HCT116 (cell line): ENCODE results near the gene MAML1.

Experiments
- EZH2 ChIP-seq: fragments of 200-600 bp; sonication (generic); IDR thresholded peaks from 2 replicates; pipeline ENCODE4 v1.6.1; 2017; ENCODE audit warnings: antibody characterized with exemption, mixed run types
- EZH2phosphoT487 ChIP-seq: fragments of 200-600 bp; IDR thresholded peaks from 2 replicates; pipeline ENCODE4 v1.6.1; 2018; ENCODE audit warnings: antibody characterized with exemption, borderline replicate concordance
- RAD21 ChIP-seq: IDR thresholded peaks from 2 replicates; pipeline ENCODE4 v1.6.1; 2012; ENCODE audit warnings: low read depth, mild to moderate bottlenecking
- SIN3A ChIP-seq: IDR thresholded peaks from 2 replicates; pipeline ENCODE4 v1.6.1; 2012; ENCODE audit warnings: low read depth
- ZFX ChIP-seq: fragments of 450-650 bp; IDR thresholded peaks from 2 replicates; pipeline ENCODE4 v1.6.1; 2017
- ZNF274 ChIP-seq: fragments of 200-500 bp; sonication (Bioruptor generic); IDR thresholded peaks from 2 replicates; pipeline ENCODE4 v1.6.1; 2014; ENCODE audit warnings: mild to moderate bottlenecking, low read depth, low read length, inconsistent platforms
- TF ChIP-seq, protein P1 (sequence below): IDR thresholded peaks from 2 replicates; pipeline ENCODE4 v1.6.1; 2012
- TF ChIP-seq, protein P2 (sequence below), 3 experiments: fragments of 200-600 bp in 1 of 3; sonication (generic) in 1 of 3; IDR thresholded peaks in 2 of 3; conservative IDR thresholded peaks in 1 of 3; 2 replicates each; pipeline ENCODE4 v1.5.1; 2012 to 2017; ENCODE audit warnings: low read depth in 2 of 3, low read length in 2 of 3, antibody characterized with exemption in 1 of 3, borderline replicate concordance in 1 of 3, control low read depth in 1 of 3, mild to moderate bottlenecking in 1 of 3, mixed read lengths in 1 of 3, mixed run types in 1 of 3, moderate library complexity in 1 of 3; ENCODE audit not compliant: insufficient read depth in 1 of 3

DNA sequence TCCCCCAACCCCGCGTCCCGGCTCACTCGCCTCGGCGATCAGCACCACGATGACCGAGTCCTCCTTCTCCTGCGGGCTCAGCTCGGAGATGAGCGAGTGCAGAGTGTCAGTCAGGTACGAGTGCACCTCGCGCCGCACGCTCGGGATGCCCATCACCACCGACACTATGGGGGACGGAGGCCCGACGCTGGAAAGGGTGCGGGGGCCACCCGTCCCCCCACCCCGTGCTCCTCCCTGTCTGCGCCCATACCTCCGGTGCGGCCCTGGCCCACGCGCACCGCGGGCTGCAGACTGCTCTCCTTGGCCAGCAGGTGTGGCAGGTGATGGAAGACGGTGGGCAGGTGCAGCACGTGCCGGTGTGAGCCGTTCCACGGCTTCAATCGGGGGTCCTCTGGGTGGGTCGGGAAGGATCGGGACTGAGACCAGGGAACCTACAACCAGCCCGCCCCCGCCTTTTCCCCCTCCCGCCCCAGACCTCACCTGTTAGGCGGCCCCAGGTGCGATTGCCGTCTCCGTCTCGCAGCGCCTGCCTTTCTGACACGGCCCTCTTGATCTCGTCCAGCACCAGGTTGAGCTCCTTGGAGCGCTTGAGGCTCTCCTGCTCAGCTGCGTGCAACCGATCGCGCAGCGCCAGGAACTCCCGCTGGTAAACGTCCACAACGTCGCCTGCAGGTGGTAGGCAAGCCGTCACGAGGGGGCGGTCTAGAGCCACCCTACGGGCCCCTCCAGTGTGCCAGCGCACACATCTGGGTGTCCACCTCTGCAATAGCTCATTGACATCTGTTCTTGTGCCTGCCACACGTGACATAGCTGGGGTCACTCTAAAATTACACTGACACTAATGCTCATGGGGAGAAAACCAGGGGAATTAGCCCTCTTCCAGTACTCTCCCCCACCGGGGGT lies 68.9 kb downstream of the MAML1 start:
- TF ChIP-seq ZNF274: no peak
- no peak for TF ChIP-seq RAD21
- TF ChIP-seq, protein P1, sequence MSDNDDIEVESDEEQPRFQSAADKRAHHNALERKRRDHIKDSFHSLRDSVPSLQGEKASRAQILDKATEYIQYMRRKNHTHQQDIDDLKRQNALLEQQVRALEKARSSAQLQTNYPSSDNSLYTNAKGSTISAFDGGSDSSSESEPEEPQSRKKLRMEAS: no peak
- no peak for TF ChIP-seq SIN3A
- no peak for TF ChIP-seq EZH2phosphoT487
- TF ChIP-seq, protein P2, sequence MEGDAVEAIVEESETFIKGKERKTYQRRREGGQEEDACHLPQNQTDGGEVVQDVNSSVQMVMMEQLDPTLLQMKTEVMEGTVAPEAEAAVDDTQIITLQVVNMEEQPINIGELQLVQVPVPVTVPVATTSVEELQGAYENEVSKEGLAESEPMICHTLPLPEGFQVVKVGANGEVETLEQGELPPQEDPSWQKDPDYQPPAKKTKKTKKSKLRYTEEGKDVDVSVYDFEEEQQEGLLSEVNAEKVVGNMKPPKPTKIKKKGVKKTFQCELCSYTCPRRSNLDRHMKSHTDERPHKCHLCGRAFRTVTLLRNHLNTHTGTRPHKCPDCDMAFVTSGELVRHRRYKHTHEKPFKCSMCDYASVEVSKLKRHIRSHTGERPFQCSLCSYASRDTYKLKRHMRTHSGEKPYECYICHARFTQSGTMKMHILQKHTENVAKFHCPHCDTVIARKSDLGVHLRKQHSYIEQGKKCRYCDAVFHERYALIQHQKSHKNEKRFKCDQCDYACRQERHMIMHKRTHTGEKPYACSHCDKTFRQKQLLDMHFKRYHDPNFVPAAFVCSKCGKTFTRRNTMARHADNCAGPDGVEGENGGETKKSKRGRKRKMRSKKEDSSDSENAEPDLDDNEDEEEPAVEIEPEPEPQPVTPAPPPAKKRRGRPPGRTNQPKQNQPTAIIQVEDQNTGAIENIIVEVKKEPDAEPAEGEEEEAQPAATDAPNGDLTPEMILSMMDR (IDR thresholded peaks at IDR 0.05 in 2 of 3, conservative IDR thresholded peaks at IDR 0.05 in 1 of 3; ENCODE audit: borderline replicate concordance in 1 of 3, insufficient read depth in 1 of 3, low read depth in 2 of 3, low read length in 2 of 3): peak in 2 of 3 experiments; percentile 77 to 85; a peak in 4 of 6 replicates
- no peak for TF ChIP-seq EZH2
- TF ChIP-seq ZFX: no peak
